Measurements from ENCODE around the gene MAB21L3.

DNA sequence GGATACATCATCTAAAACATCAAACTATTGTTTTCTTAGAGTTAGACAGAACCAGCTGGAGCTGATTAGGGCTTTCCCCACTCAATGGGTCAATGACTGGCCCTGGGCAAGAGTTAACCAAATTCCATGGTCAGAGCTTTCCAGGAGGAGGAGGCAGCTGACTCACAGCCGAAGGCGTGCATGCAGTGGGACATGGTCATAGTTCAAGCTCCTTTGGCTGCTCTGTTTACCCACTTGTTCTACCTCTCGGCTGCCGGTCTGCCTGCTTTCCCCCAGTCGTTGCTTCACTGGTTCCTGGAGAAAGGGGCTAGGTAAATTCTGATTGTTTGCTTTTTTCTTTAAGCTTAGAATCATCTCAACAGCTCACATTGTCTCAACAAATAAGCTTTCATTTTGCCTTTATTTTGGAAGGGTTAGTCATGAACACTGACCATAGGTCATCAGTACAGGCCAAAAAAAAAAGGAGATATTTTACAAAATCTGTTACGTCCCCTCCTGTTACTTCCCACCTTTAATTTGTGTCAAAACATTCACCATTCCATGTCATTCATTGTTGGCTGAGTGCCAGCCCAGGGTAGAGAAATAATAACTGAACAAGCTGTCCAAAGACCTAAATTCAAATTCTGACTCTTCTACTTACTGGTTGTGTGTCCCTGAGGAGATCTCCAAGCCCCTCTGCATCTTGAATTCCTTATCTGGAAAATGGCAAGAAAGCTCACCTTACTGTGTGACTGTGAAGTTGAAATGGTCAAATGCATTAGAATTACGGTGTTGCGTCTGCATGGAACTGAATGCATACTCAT, 12.0 kb downstream of the MAB21L3 start:
- TF ChIP-seq EZH2 (IDR thresholded peaks at IDR 0.05) (no peak), POLR2AphosphoS5 (IDR thresholded peaks at IDR 0.05; ENCODE audit: borderline replicate concordance, low read depth, low read length) (no peak)
